GM12878 (cell line): Measurements from ENCODE around the gene MAP3K4. TPM values are rescaled to one million over a fixed set of nuclear protein-coding genes. Genes with fewer than 3 reads are reported as not detected.

Experiments
- ATAC-seq: fragments of 200-7000 bp; cut with Tn5 transposase; 3 replicates; pipeline ENCODE4 v1.9.1; 2020; ENCODE audit warnings: mild to moderate bottlenecking, moderate library complexity
- BruUV-seq: library from RNA; stranded (reverse); fragments of 400-500 nt; replicated peaks from 2 replicates; lab custom pipeline; 2021; lab: Mats Ljungman, UMichigan
- CTCF ChIA-PET: fragments of 300-600 bp; sonication (Branson Sonifier 250); formaldehyde crosslinking; extraction: SDS; loops from one replicate; lab custom pipeline; 2021; ENCODE audit warnings: inconsistent platforms; lab: Yijun Ruan, JAX
- POLR2A ChIA-PET: fragments of 350-600 bp; formaldehyde crosslinking; extraction: SDS; loops from one replicate; lab custom pipeline; 2021; ENCODE audit warnings: inconsistent platforms; lab: Charles Lee
- RAD21 ChIA-PET: fragments of 300-600 bp; sonication (Branson Sonifier 250); formaldehyde crosslinking; loops from one replicate; lab custom pipeline; 2023; ENCODE audit warnings: antibody characterized with exemption; ENCODE audit not compliant: unreplicated experiment; lab: Charles Lee
- SMC1A ChIA-PET: fragments of 300-600 bp; sonication (Branson Sonifier 250); formaldehyde crosslinking; loops from one replicate; lab custom pipeline; 2023; ENCODE audit not compliant: unreplicated experiment, uncharacterized antibody; lab: Charles Lee
- DNase-seq: peaks from one replicate; pipeline ENCODE4 v3.0.0-alpha.2; 2011; ENCODE audit warnings: low read depth, low spot score
- FAIRE-seq: peaks from 3 replicates; lab custom pipeline; 2011; peaks lifted over from hg19 to GRCh38; lab: Jason Lieb, UNC
- H2AFZ ChIP-seq: 2 replicates; pipeline ENCODE4 v1.6.0; 2011; ENCODE audit warnings: low read depth, low read length, control low read depth; ENCODE audit not compliant: control insufficient read depth
- H3K27ac ChIP-seq: 2 replicates; pipeline ENCODE4 v1.5.1; 2011; ENCODE audit warnings: control low read depth; ENCODE audit not compliant: control insufficient read depth, insufficient read depth
- H3K27me3 ChIP-seq, 2 experiments: replicated peaks in 1 of 2; 2 replicates each; pipeline versions ENCODE4 v1.6.0 to v1.6.1; 2011; ENCODE audit warnings: low read length in 1 of 2; ENCODE audit not compliant: control insufficient read depth in 2 of 2, insufficient read depth in 2 of 2
- H3K36me3 ChIP-seq, 2 experiments: 2 replicates each; pipeline ENCODE4 v1.5.1; 2011; ENCODE audit warnings: low read length in 1 of 2; ENCODE audit not compliant: control insufficient read depth in 2 of 2, insufficient read depth in 2 of 2
- H3K4me1 ChIP-seq: 2 replicates; pipeline ENCODE4 v1.6.1; 2011; ENCODE audit warnings: mild to moderate bottlenecking, low read length, moderate library complexity, mixed read lengths; ENCODE audit not compliant: control insufficient read depth, insufficient read depth
- H3K4me2 ChIP-seq: 2 replicates; pipeline ENCODE4 v1.6.0; 2011; ENCODE audit warnings: control low read depth; ENCODE audit not compliant: control insufficient read depth, insufficient read depth
- H3K4me3 ChIP-seq: fragments of 200-600 bp; sonication (generic); 2 replicates; pipeline ENCODE4 v1.5.1; 2016
- H3K79me2 ChIP-seq: 2 replicates; pipeline ENCODE4 v1.6.0; 2011; ENCODE audit warnings: low read length; ENCODE audit not compliant: control insufficient read depth, insufficient read depth
- H3K9ac ChIP-seq: 2 replicates; pipeline ENCODE4 v1.8.0; 2011; ENCODE audit warnings: low read length, control low read depth, mixed read lengths; ENCODE audit not compliant: control insufficient read depth, insufficient read depth
- H3K9me3 ChIP-seq: replicated peaks from 3 replicates; pipeline ENCODE4 v1.5.1; 2011; ENCODE audit warnings: mild to moderate bottlenecking, low read length; ENCODE audit not compliant: control insufficient read depth, insufficient read depth
- H4K20me1 ChIP-seq: 2 replicates; pipeline ENCODE4 v1.6.0; 2011; ENCODE audit not compliant: control insufficient read depth, insufficient read depth
- JUNB ChIP-seq: IDR thresholded peaks from 2 replicates; pipeline ENCODE4 v1.6.1; 2016; ENCODE audit warnings: antibody characterized with exemption, mild to moderate bottlenecking
- PML ChIP-seq: IDR thresholded peaks from 2 replicates; pipeline ENCODE4 v1.6.1; 2012; ENCODE audit warnings: low read length, inconsistent platforms
- SPI1 ChIP-seq: IDR thresholded peaks from 2 replicates; pipeline ENCODE4 v1.6.1; 2011; ENCODE audit warnings: low read depth, mild to moderate bottlenecking, low read length, moderate library complexity, borderline replicate concordance; ENCODE audit not compliant: insufficient read depth
- ZSCAN29 ChIP-seq: fragments of 450-650 bp; IDR thresholded peaks from 2 replicates; pipeline ENCODE4 v1.6.1; 2017; ENCODE audit warnings: mild to moderate bottlenecking, moderate library complexity
- WGBS: methylation state at CpG from one replicate; pipeline ENCODE4 v1.1.6; 2016; ENCODE audit warnings: low lambda C conversion rate; ENCODE audit not compliant: insufficient replicate concordance, insufficient coverage; ENCODE audit errors: missing lambda C conversion rate; 5-methylcytosine and 5-hydroxymethylcytosine counted together
- in situ Hi-C: fragments of 300-500 bp; cut with MboI; formaldehyde crosslinking; loops from 9 replicates; pipeline ENCODE4 v1.14.3; 2018; ENCODE audit warnings: mixed read lengths
- intact Hi-C: fragments of 100-400 bp; cut with micrococcal nuclease; formaldehyde crosslinking; loops from one replicate; pipeline ENCODE4 v1.14.2; 2022; ENCODE audit not compliant: unreplicated experiment
- polyA plus RNA-seq, 11 experiments: library from polyadenylated mRNA; depleted of rRNA in 4 of 11; unstranded in 6 of 11; stranded (reverse) in 5 of 11; fragments of >200 nt; fragmentation: Nextera tagmentation in 4 of 11; fragmentation: Illumina TruSeq in 1 of 11; extraction: Ambion mirVana in 4 of 11; extraction: Trizol in 1 of 11; gene quantifications; 1 replicate in 1 of 11; 2 replicates in 10 of 11; pipeline versions ENCODE4 v1.2.1 to v1.2.3, GENCODE V29; 2011 to 2016; ENCODE audit warnings: inconsistent platforms in 2 of 11, missing spikeins in 2 of 11, low read depth in 1 of 11
- total RNA-seq, 4 experiments: library from RNA; depleted of rRNA in 3 of 4; stranded (reverse); fragments of >200 nt in 3 of 4; fragmentation: Illumina TruSeq in 1 of 4; extraction: Trizol in 1 of 4; gene quantifications; 2 replicates each; pipeline versions ENCODE4 v1.2.1 to v1.2.3, GENCODE V29; 2013 to 2021
- TF ChIP-seq, protein P1 (sequence below): fragments of 450-650 bp; IDR thresholded peaks from 2 replicates; pipeline ENCODE4 v1.6.1; 2018; ENCODE audit warnings: mild to moderate bottlenecking, low read depth, moderate library complexity; ENCODE audit not compliant: partially characterized antibody

The MAP3K4 gene
- total and polyA plus RNA-seq, 10 of the 15 experiments (the other 5 are each of a cell fraction or from before 2014, with no cell fraction given): 14.0 to 44.5 (median 23.1) TPM

DNA sequence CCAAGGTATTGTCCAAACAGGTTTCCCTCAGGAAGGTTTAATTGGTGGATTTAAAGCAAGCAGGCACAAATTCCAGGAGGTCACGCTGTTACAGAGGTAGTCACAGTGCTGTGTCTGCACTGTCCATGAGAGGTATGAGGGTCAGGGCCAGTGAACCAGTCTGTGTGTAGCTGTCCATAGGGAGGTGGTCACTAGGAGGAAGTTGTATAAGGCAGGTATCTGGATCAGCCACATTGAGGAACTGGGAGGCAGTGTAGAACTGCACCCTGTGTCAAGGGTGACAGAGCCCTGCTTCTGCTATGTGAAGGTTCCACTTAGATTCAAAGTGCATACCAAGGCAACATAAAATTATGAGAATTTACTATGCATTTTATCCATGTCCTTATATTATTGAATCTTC lies 73.3 kb downstream of the MAP3K4 start:
- Histone ChIP-seq H3K9me3 (peaks cover 6% of the 10 kb centered on the region; the same call in 2 of the 3 replicates), H3K27me3 (no peaks in the 10 kb centered on the region), H3K4me2 (no peak overlapping the region), H3K79me2 (peaks cover 1% of the 10 kb centered on the region; the same call in 1 of the 2 replicates), H4K20me1 (no peaks in the 10 kb centered on the region), H3K4me3 (no peak overlapping the region), H2AFZ (no peak overlapping the region), H3K27ac (no peak overlapping the region), H3K9ac (no peak overlapping the region), H3K4me1 (peaks cover 4% of the 10 kb centered on the region), H3K36me3 (no peaks in the 10 kb centered on the region)
- peak; percentile 74 for ATAC-seq
- ChIA-PET POLR2A (no interaction called here), CTCF (no interaction called here), RAD21 (no interaction called here), SMC1A (no interaction called here)
- TF ChIP-seq ZSCAN29: no peak
- peak; percentile 79; the same call in 1 of the 2 replicates for TF ChIP-seq SPI1
- no peak for TF ChIP-seq JUNB
- TF ChIP-seq, protein P1, sequence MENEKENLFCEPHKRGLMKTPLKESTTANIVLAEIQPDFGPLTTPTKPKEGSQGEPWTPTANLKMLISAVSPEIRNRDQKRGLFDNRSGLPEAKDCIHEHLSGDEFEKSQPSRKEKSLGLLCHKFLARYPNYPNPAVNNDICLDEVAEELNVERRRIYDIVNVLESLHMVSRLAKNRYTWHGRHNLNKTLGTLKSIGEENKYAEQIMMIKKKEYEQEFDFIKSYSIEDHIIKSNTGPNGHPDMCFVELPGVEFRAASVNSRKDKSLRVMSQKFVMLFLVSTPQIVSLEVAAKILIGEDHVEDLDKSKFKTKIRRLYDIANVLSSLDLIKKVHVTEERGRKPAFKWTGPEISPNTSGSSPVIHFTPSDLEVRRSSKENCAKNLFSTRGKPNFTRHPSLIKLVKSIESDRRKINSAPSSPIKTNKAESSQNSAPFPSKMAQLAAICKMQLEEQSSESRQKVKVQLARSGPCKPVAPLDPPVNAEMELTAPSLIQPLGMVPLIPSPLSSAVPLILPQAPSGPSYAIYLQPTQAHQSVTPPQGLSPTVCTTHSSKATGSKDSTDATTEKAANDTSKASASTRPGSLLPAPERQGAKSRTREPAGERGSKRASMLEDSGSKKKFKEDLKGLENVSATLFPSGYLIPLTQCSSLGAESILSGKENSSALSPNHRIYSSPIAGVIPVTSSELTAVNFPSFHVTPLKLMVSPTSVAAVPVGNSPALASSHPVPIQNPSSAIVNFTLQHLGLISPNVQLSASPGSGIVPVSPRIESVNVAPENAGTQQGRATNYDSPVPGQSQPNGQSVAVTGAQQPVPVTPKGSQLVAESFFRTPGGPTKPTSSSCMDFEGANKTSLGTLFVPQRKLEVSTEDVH: no peak
- no peak for TF ChIP-seq PML
- 100% methylated on average over 1 of the region's 1 CpG for WGBS
- in situ Hi-C loops (no loop called here), intact Hi-C loops (no loop called here)
- no TSS peak for BruUV-seq
- no peak for DNase-seq
- FAIRE-seq: no peak
